Stimulated activated CD8-positive, alpha-beta memory T cell treated with anti-CD3 and anti-CD28 coated beads, Interleukin-4, amount 100 ng/mL, for 4 hours (primary cell): ENCODE results near the gene PSMB2.

ENCODE experiments used
- DNase-seq, 2 donors: peaks; one replicate each; pipeline ENCODE4 v3.0.0-alpha.2; 2020; ENCODE audit warnings: low read depth in 2 of 2, low spot score in 1 of 2

The PSMB2 gene

DNA sequence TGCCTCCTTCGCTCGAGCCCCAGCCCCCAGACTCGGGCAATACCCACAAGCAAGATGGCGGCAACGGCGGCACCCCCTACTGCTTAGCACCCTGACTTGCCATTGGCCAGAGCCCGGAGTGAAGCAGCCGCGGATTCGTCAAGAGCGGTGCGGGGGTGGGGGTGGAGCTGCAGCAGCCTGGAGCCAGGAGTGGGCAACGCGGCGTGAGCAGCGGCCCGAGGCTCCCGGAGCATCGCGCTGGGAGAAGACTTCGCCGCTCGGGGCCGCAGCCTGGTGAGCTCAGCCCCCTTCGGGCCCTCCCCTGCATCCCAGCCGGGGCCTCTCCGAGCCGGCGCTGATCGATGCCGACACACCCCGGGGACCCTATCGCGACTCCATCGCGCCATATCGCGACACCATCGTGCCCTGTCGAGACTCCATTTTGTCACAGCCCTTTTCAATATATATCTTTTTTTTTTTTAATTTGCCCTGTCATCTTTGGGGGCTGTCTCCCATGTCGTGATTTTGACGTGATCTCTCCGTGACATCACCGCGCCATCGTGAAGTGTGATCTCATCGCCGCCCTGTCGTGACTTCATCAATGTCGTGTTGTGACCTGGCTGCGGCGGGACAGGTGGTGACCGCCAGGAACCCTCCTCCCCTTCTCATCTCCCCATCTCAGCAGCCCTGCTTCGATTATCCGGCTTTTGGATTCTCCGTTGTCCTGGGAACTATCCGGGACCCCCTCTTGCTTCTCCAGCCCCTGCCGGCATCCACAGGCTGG is 83.5 kb downstream of the PSMB2 start, which contains the start of gene NCDN:
NCDN (plus strand) TSS at position 189 of the 763 bp plus-strand sequence; CDS start at position 581, 392 bp downstream.
- peak; percentile 93 to 94 for DNase-seq

DNA sequence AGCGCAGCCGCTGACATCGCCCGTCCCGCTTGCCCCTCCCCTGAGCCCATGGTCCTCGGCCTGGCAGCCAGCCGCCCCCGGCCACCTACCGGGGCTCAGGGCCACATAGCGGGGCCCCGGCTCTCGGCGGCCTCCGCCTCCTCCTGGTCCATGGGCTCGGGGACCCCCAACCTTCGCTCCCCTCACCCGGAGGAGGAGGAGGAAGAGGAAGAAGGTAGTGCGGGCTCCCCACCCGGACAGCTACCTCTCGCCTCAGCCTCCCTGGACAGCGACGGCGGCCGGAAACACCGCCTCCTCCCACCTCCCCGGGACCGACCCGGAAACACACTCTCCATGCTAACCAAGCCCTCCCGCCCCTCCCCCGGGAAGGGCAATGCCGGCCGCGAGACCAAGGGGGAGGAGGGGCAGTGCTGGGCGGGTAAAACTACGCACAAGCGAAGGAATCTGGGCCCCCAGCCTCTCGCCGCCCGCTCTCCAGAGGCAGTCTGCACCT is 84.2 kb downstream of the PSMB2 start, which contains the start of gene KIAA0319L:
KIAA0319L (minus strand) TSS at position 286 of the 493 bp plus-strand sequence. CDS start 2,912 bp downstream, outside the sequence.
- no peak for DNase-seq

DNA sequence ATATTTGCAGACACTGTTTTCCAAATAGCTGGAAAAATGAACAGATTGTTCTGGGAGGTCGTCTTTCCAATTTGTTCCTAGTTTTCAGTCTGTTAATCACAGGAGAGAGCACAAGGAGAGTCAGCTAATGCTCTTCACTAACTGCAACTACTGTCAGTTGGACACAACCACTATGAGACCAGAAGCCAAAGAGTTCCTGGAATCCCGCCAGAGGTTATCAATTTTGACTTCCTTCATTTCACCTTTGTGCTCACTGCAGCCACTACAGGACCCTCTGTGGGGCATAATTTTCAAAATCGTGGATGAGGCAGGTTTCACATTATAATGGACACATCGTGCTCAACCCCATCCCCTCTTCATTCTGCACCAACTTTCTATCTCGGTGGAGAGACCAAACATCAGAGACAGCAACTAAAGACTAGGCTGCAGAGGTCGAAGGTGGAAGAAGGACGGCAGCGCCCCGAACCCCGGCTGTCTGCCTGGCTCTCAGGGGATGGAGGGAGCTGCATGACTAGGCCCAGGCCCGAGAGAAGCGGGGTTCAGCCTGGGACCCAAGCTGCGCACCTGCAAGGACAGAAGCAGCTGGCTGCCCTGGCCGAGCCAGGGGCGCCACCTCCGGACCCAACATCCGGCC is 84.7 kb downstream of the PSMB2 start:
- DNase-seq: no peak

DNA sequence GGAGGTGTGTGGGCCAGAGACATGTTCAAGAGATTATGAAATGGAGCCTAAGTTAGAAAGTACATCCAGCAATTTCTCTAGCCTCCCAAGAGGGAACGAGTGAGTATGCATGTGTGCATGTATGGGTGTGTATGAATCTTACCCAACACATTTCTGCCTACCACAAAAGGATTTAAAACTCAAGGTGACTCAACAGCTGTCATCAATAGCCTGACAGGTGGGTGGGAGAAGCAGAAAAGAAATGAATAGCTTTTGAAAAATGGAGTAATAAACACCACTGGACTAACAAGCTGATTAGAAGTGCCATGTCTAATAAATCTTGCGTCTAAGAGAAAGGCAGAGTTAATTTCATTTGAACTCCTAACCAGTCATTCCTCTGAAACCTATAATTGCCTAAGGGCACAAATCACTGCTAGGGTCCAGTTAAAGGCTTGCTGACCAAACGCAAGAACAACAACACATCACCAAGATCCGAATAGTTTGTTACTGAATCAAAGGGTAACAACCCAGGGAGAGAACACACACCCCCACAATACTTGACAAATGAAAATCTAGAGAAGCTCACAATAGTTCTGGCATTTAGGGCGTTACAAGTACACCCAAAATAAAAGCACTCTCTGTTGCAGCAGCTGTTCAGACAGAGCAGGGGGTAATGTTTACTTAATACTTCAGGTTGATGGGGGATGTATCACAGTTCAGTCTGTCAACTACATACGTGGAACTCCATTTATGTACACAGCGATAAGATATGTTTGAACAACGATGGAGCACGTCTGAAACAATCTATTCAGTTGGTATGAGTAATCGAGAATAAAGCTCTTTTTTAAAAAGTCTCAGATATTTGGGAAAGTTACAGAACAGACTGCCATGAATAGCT is 85.5 kb downstream of the PSMB2 start:
- no peak for DNase-seq

DNA sequence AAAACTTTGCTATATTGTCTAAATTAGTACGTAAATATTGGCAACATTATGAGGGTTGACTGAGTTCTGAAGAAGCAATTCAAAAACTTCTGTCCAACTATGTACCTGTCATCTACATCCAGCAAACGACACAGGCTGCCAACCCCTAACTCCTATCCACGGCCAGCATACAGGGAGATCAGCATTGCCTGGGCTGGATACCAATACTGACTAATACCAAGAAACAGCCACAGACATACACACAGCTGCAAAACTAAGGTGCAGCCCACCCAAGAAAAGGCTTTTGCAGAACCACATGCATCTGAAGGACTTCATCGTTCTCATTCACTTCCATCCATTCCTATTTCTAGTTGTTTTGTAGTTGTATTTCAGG is 86.1 kb downstream of the PSMB2 start:
- no peak for DNase-seq

DNA sequence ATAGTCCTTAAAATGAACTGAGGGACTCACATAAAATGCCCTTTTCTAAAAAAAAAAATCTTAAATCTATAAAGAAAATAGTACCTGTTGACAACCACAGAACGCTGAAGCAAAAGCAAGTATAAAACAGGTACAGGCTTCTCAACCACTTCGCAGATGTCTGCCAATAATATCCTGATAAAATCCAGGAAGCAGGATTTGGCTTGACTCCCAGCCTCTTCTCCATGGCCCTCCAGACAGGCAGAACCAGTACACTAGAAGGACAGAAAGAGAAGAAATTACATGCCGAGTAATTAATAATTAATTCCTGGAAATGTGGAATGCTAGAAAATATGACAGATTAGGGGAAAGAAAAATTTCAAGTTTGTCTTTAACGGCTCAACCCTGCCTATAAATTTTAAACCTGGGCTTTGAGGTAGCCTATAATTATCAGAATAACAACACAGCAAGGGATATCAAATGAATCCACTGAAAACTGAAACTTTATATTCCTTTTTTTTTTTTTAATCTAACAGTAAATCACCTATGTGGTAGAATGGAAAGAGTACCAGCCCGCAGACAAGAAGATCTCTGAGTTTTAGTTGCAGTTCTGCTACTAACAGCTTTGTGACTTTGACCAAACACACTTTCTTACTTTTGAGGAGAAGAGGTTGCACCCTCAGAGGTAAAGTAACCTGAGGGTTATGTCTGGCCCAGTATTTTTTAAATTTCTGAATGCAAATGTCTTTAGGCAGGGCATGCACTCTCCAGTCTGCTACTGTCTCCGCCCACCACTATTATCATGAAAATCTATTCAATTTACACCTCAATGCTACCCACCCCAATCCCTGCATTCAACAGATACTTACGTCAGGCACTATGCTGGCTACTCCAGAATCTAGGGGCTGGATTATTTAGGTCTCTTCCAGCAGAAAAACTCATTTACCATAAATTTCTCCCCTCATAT is 86.8 kb downstream of the PSMB2 start:
- DNase-seq: no peak

DNA sequence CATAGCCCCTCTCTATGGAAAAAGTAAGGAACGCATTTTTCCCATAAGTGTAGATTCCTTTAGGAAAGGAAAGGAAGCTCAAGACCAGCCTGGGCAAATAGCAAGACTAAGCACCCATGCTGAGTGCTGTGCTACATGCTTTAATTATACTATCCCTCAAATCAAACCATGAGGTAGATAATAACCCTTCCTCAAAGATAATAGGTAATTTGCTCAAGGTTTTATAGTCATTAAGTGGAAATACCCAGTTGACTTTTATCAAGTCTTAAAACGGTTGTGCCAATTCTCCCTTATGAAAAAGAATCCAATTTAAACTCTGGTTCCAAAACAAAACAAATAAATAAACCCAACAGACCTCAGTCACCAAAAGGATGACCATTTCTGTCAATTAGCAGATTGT is 87.5 kb downstream of the PSMB2 start:
- DNase-seq: no peak
